T-helper 17 cell (primary cell): Measurements from ENCODE around the gene DMRTC2. TPM values are rescaled to one million over a fixed set of nuclear protein-coding genes. Genes with fewer than 3 reads are reported as not detected.
"Not testable (repeated sequence)": the region's sequence is repeated elsewhere in the genome, so short reads cannot be mapped to it uniquely, and the experiment has no call there.

ENCODE experiments used
- ATAC-seq: fragments of 150-1000 bp; cut with Tn5 transposase; 2 replicates; pipeline ENCODE4 v1.10.0; 2021; ENCODE audit warnings: mild to moderate bottlenecking, moderate library complexity
- DNase-seq, 3 donors: peaks; one replicate each; pipeline versions ENCODE4 v3.0.0 to v3.0.0-alpha.2; 2020 to 2021
- H3K9me3 ChIP-seq: one replicate; pipeline ENCODE4 v1.7.0; 2013; ENCODE audit warnings: low read length, mild to moderate bottlenecking; ENCODE audit not compliant: control insufficient read depth, poor library complexity, severe bottlenecking
- H3K27ac Mint-ChIP-seq: one replicate; pipeline ENCODE4 v1.8.0; 2022; ENCODE audit warnings: mild to moderate bottlenecking, moderate library complexity, mixed read lengths
- H3K27me3 Mint-ChIP-seq: one replicate; pipeline ENCODE4 v1.8.0; 2022; ENCODE audit warnings: mixed read lengths
- H3K36me3 Mint-ChIP-seq: one replicate; pipeline ENCODE4 v1.8.0; 2022; ENCODE audit warnings: low read depth, mixed read lengths
- H3K4me1 Mint-ChIP-seq: one replicate; pipeline ENCODE4 v1.8.0; 2022; ENCODE audit warnings: mild to moderate bottlenecking, mixed read lengths
- H3K4me3 Mint-ChIP-seq: one replicate; pipeline ENCODE4 v1.8.0; 2022; ENCODE audit warnings: mild to moderate bottlenecking, moderate library complexity, mixed read lengths
- total RNA-seq, 4 donors: library from RNA in 2 of 4; stranded (reverse) in 2 of 4; gene quantifications; one replicate each; pipeline ENCODE4 v1.2.3 and lab custom pipeline; 2022 to 2026

Gene DMRTC2
- total RNA-seq, 2 donors from 2014 or later, result not detected

DNA sequence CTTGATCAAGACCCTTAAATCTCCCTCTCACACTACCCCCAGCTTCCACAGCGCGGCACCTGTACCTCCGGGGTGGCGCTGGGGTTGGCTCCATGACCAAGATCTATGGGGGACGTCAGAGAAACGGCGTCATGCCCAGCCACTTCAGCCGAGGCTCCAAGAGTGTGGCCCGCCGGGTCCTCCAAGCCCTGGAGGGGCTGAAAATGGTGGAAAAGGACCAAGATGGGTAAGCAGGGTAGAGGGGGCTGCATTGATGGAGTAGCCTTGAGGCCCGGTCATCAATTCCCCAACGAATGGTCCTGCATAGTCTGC is 24.1 kb downstream of the DMRTC2 start:
- H3K9me3 ChIP-seq, result no peaks in the 10 kb centered on the region
- Mint-ChIP-seq H3K27ac (peak overlapping the region; percentile 97), H3K4me3 (peak overlapping the region; percentile 45), H3K27me3 (no peaks in the 10 kb centered on the region), H3K36me3 (peaks cover 5% of the 10 kb centered on the region), H3K4me1 (peaks cover 50% of the 10 kb centered on the region)
- DNase-seq, result no peak
- no peak for ATAC-seq

DNA sequence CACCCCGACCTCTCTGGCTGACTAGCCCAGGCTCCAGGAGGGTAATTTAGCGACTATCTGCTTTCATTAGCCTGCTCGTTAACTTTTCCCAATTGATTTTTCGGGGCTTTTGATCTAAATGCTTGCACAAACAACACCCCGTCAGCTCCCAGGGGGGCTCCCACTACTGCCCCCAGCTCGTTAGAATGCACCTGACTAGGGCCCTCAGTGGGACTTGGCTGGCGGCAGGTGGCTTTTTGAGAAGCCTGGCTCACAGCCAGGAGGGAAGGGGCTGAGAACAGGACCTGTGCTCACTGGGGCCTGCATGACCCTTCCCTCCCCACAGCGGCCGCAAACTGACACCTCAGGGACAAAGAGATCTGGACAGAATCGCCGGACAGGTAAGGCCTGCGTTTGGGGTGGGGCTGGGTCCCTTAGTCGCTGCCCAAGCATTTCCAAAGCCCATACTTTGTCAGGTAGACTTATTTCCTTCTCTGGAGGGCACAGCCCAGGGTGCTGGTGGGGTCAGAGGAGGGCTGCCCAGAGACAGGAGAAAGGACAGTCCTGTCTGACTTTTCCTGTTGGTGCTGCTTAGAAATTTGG is 24.6 kb downstream of the DMRTC2 start:
- peak overlapping the region; percentile 97 for H3K27ac Mint-ChIP-seq
- peaks cover 45% of the 10 kb centered on the region for H3K4me1 Mint-ChIP-seq
- DNase-seq (no peak), ATAC-seq (no peak)
- H3K36me3 Mint-ChIP-seq, result peaks cover 3% of the 10 kb centered on the region
- no peaks in the 10 kb centered on the region for H3K27me3 Mint-ChIP-seq
- peak overlapping the region; percentile 19 for H3K4me3 Mint-ChIP-seq
- no peaks in the 10 kb centered on the region for H3K9me3 ChIP-seq

DNA sequence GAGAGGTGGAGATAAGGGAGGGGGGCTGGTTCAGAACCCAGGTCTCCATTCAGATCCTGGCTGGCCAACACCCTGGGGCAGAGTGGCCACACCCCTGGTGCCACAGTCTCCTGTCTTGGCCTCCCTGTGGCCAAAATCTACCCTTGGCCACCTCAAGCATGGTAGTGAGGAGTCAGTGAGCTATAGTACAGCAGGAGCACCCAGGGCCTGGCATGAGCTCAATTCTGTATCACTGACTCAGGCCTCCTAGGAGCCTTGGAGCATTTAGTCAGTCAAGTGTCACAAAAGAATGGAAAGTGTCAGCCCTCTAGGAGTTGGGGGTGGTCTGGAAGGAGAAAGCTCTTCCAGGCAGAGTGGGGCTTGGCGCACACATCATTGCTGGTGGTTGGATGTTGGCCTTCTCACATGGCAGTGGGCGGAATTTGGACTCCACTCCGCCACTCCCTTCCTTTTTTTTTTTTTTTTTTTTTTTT is 25.6 kb downstream of the DMRTC2 start:
- DNase-seq, result no peak
- Mint-ChIP-seq H3K4me1 (peaks cover 44% of the 10 kb centered on the region), H3K27me3 (no peaks in the 10 kb centered on the region), H3K36me3 (peaks cover 3% of the 10 kb centered on the region), H3K27ac (peak overlapping the region; percentile 97), H3K4me3 (peak overlapping the region; percentile 66)
- H3K9me3 ChIP-seq, result no peaks in the 10 kb centered on the region
- no peak for ATAC-seq

GRCh38 chr19:41871573-41872383 is 26.9 kb downstream of the DMRTC2 start:
- Mint-ChIP-seq H3K4me3 (peak overlapping the region; percentile 87), H3K36me3 (peaks cover 3% of the 10 kb centered on the region), H3K4me1 (peaks cover 50% of the 10 kb centered on the region), H3K27ac (peak overlapping the region; percentile 97), H3K27me3 (no peaks in the 10 kb centered on the region)
- peak; percentile 43 for ATAC-seq
- DNase-seq, result peak; percentile 23 to 47 (median 30)
- H3K9me3 ChIP-seq, result no peaks in the 10 kb centered on the region

DNA sequence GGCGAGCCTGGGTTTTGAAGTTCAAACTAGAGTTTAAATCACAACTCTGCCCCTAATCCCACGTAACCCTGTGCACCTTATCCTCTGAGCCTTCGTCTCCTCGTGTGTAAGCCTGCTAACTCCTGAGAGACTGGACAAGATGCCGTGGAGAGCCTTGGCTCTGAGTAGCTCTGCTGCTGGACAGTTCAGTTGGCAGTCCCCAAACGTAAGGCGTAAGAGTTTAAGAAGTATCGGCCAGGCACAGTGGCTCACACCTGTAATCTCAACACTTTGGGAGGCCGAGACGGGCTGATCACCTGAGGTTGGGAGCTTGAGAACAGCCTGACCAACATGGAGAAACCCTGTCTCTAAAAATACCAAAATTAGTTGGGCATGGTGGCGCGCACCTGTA is 27.5 kb downstream of the DMRTC2 start:
- peak overlapping the region; percentile 7 for H3K4me3 Mint-ChIP-seq
- H3K4me1 Mint-ChIP-seq, result peaks cover 56% of the 10 kb centered on the region
- peak overlapping the region; percentile 97 for H3K27ac Mint-ChIP-seq
- no peaks in the 10 kb centered on the region for H3K9me3 ChIP-seq
- DNase-seq (no peak), ATAC-seq (no peak)
- H3K36me3 Mint-ChIP-seq, result peaks cover 3% of the 10 kb centered on the region
- no peaks in the 10 kb centered on the region for H3K27me3 Mint-ChIP-seq

GRCh38 chr19:41872775-41873647 is 28.2 kb downstream of the DMRTC2 start:
- H3K27ac Mint-ChIP-seq, result peak overlapping the region; percentile 97
- no peaks in the 10 kb centered on the region for H3K9me3 ChIP-seq
- ATAC-seq (no peak), DNase-seq (peak; percentile 50 to 65 (median 54))
- peak overlapping the region; percentile 77 for H3K4me3 Mint-ChIP-seq
- H3K36me3 Mint-ChIP-seq, result peaks cover 3% of the 10 kb centered on the region
- H3K4me1 Mint-ChIP-seq, result peaks cover 55% of the 10 kb centered on the region
- H3K27me3 Mint-ChIP-seq, result no peaks in the 10 kb centered on the region

GRCh38 chr19:41875973-41876372 is 31.1 kb downstream of the DMRTC2 start:
- not testable (repeated sequence) for H3K27me3 Mint-ChIP-seq, DNase-seq, ATAC-seq, H3K9me3 ChIP-seq, H3K36me3 Mint-ChIP-seq
- peak overlapping the region; percentile 97 for H3K27ac Mint-ChIP-seq
- peak overlapping the region; percentile 75 for H3K4me3 Mint-ChIP-seq
- H3K4me1 Mint-ChIP-seq, result peaks cover 52% of the 10 kb centered on the region

GRCh38 chr19:41876847-41877832 is 32.3 kb downstream of the DMRTC2 start, which contains the start of gene CD79A:
TSS of gene CD79A (plus strand) at chr19:41877279. CDS start at chr19:41877305, 26 bp downstream.
- Mint-ChIP-seq H3K4me1 (peaks cover 48% of the 10 kb centered on the region), H3K4me3 (peak within 1 kb of the TSS; percentile 75), H3K27ac (peak within 1 kb of the TSS; percentile 97), H3K27me3 (no peaks in the 10 kb centered on the region), H3K36me3 (no peaks in the 10 kb centered on the region)
- ATAC-seq (peak; percentile 10), DNase-seq (no peak)
- no peaks in the 10 kb centered on the region for H3K9me3 ChIP-seq

DNA sequence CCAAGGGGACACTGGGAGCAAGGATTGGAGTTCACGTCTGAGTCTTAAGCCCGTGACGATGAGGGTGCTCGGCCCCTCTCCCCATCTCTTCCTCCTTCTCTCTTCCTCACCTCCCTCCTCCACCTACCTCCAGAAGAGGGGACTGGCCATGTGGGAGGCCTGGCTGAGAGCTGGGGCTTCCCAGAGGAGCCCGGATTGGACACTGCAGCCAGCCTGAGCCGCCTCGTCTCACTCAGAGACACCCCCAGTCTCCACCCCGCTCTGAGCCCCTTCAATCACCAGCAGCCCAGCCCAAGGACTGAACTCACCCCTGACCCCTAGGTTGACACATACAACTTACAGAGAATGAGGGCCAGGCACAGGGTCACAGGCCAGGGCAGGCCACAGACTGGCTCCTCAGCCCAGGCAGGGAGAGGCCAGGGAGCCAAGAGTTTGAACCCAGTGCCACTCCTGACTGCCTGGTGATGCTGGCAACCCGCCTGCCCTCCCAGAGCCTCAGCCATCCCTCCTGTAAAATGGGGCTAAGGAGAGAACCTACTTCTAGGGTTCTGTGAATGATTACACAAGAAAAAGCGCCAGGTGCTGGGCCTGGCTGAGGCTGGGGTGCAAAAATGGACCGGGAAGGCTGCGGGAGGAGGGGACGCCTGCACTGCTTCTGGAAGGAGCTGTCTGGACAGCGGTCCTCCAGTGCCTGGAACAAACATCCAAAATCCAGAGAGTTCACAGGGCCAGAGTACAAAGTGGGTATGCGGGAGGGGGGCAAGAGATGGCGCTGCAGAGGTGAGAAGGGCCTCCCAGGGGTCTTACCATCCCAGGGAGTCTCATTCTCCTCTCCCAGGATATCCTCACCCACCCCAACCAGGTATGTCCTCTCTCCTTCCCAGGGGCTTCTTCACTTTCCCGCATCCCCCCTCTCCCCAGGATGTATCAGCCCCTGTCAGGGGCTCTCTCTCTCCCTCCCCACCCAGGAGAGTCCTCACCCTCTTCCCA is 33.4 kb downstream of the DMRTC2 start:
- Mint-ChIP-seq H3K27me3 (no peaks in the 10 kb centered on the region), H3K27ac (peak overlapping the region; percentile 97), H3K4me3 (peak overlapping the region; percentile 67), H3K4me1 (peaks cover 47% of the 10 kb centered on the region), H3K36me3 (peaks cover 5% of the 10 kb centered on the region)
- H3K9me3 ChIP-seq, result no peaks in the 10 kb centered on the region
- ATAC-seq (no peak), DNase-seq (no peak)

GRCh38 chr19:41879080-41879479 is 34.2 kb downstream of the DMRTC2 start:
- peaks cover 7% of the 10 kb centered on the region for H3K36me3 Mint-ChIP-seq
- H3K27ac Mint-ChIP-seq, result peak overlapping the region; percentile 97
- DNase-seq, result no peak
- H3K9me3 ChIP-seq, result no peaks in the 10 kb centered on the region
- no peak for ATAC-seq
- H3K4me3 Mint-ChIP-seq, result peak overlapping the region; percentile 62
- peaks cover 48% of the 10 kb centered on the region for H3K4me1 Mint-ChIP-seq
- H3K27me3 Mint-ChIP-seq, result no peaks in the 10 kb centered on the region

DNA sequence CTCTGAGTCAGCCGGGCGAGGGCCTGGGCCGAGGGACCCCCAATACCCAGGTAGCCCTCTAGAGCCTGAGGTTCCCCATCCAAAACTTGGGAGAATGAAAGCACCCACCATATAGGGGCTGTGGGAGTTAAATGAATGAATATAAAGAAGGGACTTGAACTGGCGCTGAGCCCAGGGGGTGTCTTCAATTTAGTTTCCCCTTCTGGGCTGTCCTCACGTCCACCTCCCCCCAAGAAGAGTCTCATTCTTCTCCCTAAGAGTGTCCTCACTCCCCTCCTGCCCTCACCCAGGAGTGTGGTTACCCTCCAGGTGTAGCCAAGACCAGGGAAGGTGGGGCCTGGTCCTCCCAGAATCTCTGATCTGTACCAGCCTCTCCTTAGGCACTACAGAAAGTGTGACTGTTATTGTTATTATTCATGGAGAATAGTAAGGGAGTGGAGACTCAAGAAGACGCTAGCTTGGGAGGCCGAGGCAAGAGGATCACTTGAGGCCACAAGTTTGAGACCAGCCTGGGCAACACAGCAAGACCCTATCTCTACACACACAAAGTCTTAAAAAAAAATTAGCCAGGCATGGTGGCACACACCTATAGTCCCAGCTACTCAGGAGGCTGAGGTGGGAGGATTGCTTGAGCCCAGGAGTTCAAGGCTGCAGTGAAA is 35.0 kb downstream of the DMRTC2 start:
- DNase-seq, result no peak
- H3K36me3 Mint-ChIP-seq, result peaks cover 7% of the 10 kb centered on the region
- H3K27ac Mint-ChIP-seq, result peak overlapping the region; percentile 97
- H3K9me3 ChIP-seq, result no peaks in the 10 kb centered on the region
- no peaks in the 10 kb centered on the region for H3K27me3 Mint-ChIP-seq
- no peak for ATAC-seq
- H3K4me1 Mint-ChIP-seq, result peaks cover 52% of the 10 kb centered on the region
- peak overlapping the region; percentile 62 for H3K4me3 Mint-ChIP-seq
